ENCODE data around the gene GTF3C5.

GRCh38 chr9:133027134-133027533 lies 3.7 kb upstream of the GTF3C5 start:
- TF ChIP-seq, protein P1, sequence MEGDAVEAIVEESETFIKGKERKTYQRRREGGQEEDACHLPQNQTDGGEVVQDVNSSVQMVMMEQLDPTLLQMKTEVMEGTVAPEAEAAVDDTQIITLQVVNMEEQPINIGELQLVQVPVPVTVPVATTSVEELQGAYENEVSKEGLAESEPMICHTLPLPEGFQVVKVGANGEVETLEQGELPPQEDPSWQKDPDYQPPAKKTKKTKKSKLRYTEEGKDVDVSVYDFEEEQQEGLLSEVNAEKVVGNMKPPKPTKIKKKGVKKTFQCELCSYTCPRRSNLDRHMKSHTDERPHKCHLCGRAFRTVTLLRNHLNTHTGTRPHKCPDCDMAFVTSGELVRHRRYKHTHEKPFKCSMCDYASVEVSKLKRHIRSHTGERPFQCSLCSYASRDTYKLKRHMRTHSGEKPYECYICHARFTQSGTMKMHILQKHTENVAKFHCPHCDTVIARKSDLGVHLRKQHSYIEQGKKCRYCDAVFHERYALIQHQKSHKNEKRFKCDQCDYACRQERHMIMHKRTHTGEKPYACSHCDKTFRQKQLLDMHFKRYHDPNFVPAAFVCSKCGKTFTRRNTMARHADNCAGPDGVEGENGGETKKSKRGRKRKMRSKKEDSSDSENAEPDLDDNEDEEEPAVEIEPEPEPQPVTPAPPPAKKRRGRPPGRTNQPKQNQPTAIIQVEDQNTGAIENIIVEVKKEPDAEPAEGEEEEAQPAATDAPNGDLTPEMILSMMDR (IDR thresholded peaks at IDR 0.05): no peak
- TF ChIP-seq POLR2A (IDR thresholded peaks at IDR 0.05): no peak

Data from right lobe of liver (tissue), 4 donors.